Karpas-422 (cell line): Measurements from ENCODE around the gene SPRR2E. TPM values are rescaled to one million over a fixed set of nuclear protein-coding genes. Genes with fewer than 3 reads are reported as not detected.
"Not testable (repeated sequence)": the region's sequence is repeated elsewhere in the genome, so short reads cannot be mapped to it uniquely, and the experiment has no call there.

Experiments
- DNase-seq: peaks from one replicate; pipeline ENCODE4 v3.0.0-alpha.2; 2015
- H2AFZ ChIP-seq: fragments of 200-600 bp; sonication (generic); 2 replicates; pipeline ENCODE4 v1.6.1; 2014; ENCODE audit warnings: antibody characterized with exemption, low read length, mixed read lengths
- H3K27ac ChIP-seq: fragments of 200-600 bp; sonication (generic); 2 replicates; pipeline ENCODE4 v1.5.1; 2014; ENCODE audit warnings: mild to moderate bottlenecking, low read length, moderate library complexity
- H3K27me3 ChIP-seq: fragments of 200-600 bp; sonication (generic); 2 replicates; pipeline ENCODE4 v1.6.1; 2014; ENCODE audit warnings: low read length, mixed read lengths
- H3K36me3 ChIP-seq: fragments of 200-600 bp; sonication (generic); 2 replicates; pipeline ENCODE4 v1.6.1; 2014; ENCODE audit warnings: low read length, mixed read lengths; ENCODE audit not compliant: insufficient read depth
- H3K4me1 ChIP-seq: fragments of 200-600 bp; sonication (generic); 2 replicates; pipeline ENCODE4 v1.6.1; 2014; ENCODE audit warnings: mild to moderate bottlenecking, low read length, mixed read lengths
- H3K4me2 ChIP-seq: fragments of 200-600 bp; sonication (generic); 2 replicates; pipeline ENCODE4 v1.6.1; 2014; ENCODE audit warnings: low read length, low read depth, mild to moderate bottlenecking; ENCODE audit not compliant: poor library complexity, severe bottlenecking
- H3K4me3 ChIP-seq: fragments of 200-600 bp; sonication (generic); 2 replicates; pipeline ENCODE4 v1.5.1; 2014; ENCODE audit warnings: mild to moderate bottlenecking, antibody characterized with exemption, low read length, mixed read lengths
- H3K79me2 ChIP-seq: fragments of 200-600 bp; sonication (generic); 2 replicates; pipeline ENCODE4 v1.6.1; 2014; ENCODE audit warnings: mild to moderate bottlenecking, low read length, mixed read lengths
- H3K9ac ChIP-seq: fragments of 200-600 bp; sonication (generic); 2 replicates; pipeline ENCODE4 v1.6.0; 2014; ENCODE audit warnings: low read length
- H3K9me2 ChIP-seq: fragments of 200-600 bp; sonication (generic), shearing (Covaris generic); replicated peaks from 2 replicates; pipeline ENCODE4 v1.6.0; 2014; ENCODE audit warnings: mild to moderate bottlenecking, low read length, moderate library complexity; ENCODE audit not compliant: insufficient read depth
- H3K9me3 ChIP-seq: fragments of 300-700, 200-600 bp; sonication (generic); 2 replicates; pipeline ENCODE4 v1.6.1; 2014; ENCODE audit warnings: low read length, mixed read lengths
- H4K20me1 ChIP-seq: fragments of 200-600 bp; sonication (generic); 2 replicates; pipeline ENCODE4 v1.6.1; 2014; ENCODE audit warnings: mild to moderate bottlenecking, antibody characterized with exemption, low read length, low read depth; ENCODE audit not compliant: insufficient read depth
- small RNA-seq: library from RNA; depleted of rRNA; stranded (forward); fragments of <200 nt; gene quantifications from one replicate; pipeline ENCODE3, GENCODE V24; 2014
- total RNA-seq: library from RNA; depleted of rRNA; stranded (reverse); fragments of >200 nt; shearing (Covaris generic); gene quantifications from 2 replicates; pipeline ENCODE4 v1.2.3, GENCODE V29; 2014; ENCODE audit warnings: low replicate concordance; rRNA removed

SPRR2E gene
- total RNA-seq, 1 experiment from 2014 or later: not detected

- Histone ChIP-seq H3K9me3 (no peaks in the 10 kb centered on the region), H3K4me2 (peak within 1 kb of the TSS; percentile 26), H3K9ac (no peak within 1 kb of the TSS), H3K4me1 (peaks cover 11% of the 10 kb centered on the region), H2AFZ (no peak within 1 kb of the TSS), H3K27ac (no peak within 1 kb of the TSS), H3K27me3 (no peaks in the 10 kb centered on the region), H3K9me2 (no peaks in the 10 kb centered on the region), H4K20me1 (no peaks in the 10 kb centered on the region), H3K4me3 (no peak within 1 kb of the TSS), H3K36me3 (no peaks in the 10 kb centered on the region), H3K79me2 (no peaks in the 10 kb centered on the region)
- no peak for DNase-seq
Observed at GRCh38 chr1:153057375-153057774, 37.0 kb downstream of the SPRR2E start, which contains the start of gene SPRR2A. TSS of gene SPRR2A (minus strand) at chr1:153057512. CDS start at chr1:153056735, 777 bp downstream.

GRCh38 chr1:153056111-153056510 lies 38.2 kb downstream of the SPRR2E start:
- H3K4me1 ChIP-seq: peaks cover 11% of the 10 kb centered on the region
- not testable (repeated sequence) for H3K9me2 ChIP-seq, H3K27ac ChIP-seq, DNase-seq, H3K27me3 ChIP-seq, H2AFZ ChIP-seq, H3K9ac ChIP-seq, H3K4me2 ChIP-seq, H3K36me3 ChIP-seq, H3K9me3 ChIP-seq, H3K4me3 ChIP-seq, H3K79me2 ChIP-seq, H4K20me1 ChIP-seq

- no peak overlapping the region for H2AFZ ChIP-seq
- H3K9ac ChIP-seq: no peak overlapping the region
- no peaks in the 10 kb centered on the region for H3K4me1 ChIP-seq
- H3K4me2 ChIP-seq: no peak overlapping the region
- DNase-seq: no peak
- no peak overlapping the region for H3K27ac ChIP-seq
- no peaks in the 10 kb centered on the region for H3K36me3 ChIP-seq
- H4K20me1 ChIP-seq: no peaks in the 10 kb centered on the region
- no peaks in the 10 kb centered on the region for H3K79me2 ChIP-seq
- no peak overlapping the region for H3K4me3 ChIP-seq
- no peaks in the 10 kb centered on the region for H3K9me2 ChIP-seq
- H3K27me3 ChIP-seq: no peaks in the 10 kb centered on the region
- H3K9me3 ChIP-seq: no peaks in the 10 kb centered on the region
Observed at GRCh38 chr1:153049211-153049610, 45.1 kb downstream of the SPRR2E start.

Small RNA genes lying within 50 kb of the gene (small RNA-seq; reads per million reads assigned to genes)
- not detected for gene SPRR2C

Other genes with a start within 250 kb of the SPRR2E start
- not detected in 2 replicates for gene LCE7A, start 234.5 kb downstream of the SPRR2E start, total RNA-seq
- gene SMCP, start 216.2 kb downstream of the SPRR2E start, total RNA-seq: not detected in 2 replicates
- not detected in 2 replicates for gene IVL, start 186.0 kb downstream of the SPRR2E start, total RNA-seq
- not detected in 2 replicates for gene SPRR5, start 147.3 kb downstream of the SPRR2E start, total RNA-seq
- gene SPRR4, start 123.9 kb downstream of the SPRR2E start, total RNA-seq: not detected in 2 replicates
- not detected in 2 replicates for gene SPRR1A, start 110.4 kb downstream of the SPRR2E start, total RNA-seq
- not detected in 2 replicates for gene SPRR3, start 92.8 kb downstream of the SPRR2E start, total RNA-seq
- gene SPRR1B, start 63.3 kb downstream of the SPRR2E start, total RNA-seq: not detected in 2 replicates
- not detected in 2 replicates for gene SPRR2D, start 53.4 kb downstream of the SPRR2E start, total RNA-seq
- gene SPRR2A, start 37.0 kb downstream of the SPRR2E start, total RNA-seq: not detected in 2 replicates
- gene SPRR2B, start 22.9 kb downstream of the SPRR2E start, total RNA-seq: not detected in 2 replicates
- gene SPRR2F, start 19.0 kb upstream of the SPRR2E start, total RNA-seq: not detected in 2 replicates
- gene SPRR2G, start 56.4 kb upstream of the SPRR2E start, total RNA-seq: not detected in 2 replicates
- gene LELP1, start 108.9 kb upstream of the SPRR2E start, total RNA-seq: not detected in 2 replicates
- not detected in 2 replicates for gene PRR9, start 123.1 kb upstream of the SPRR2E start, total RNA-seq
- gene LORICRIN, start 165.2 kb upstream of the SPRR2E start, total RNA-seq: not detected in 2 replicates
- not detected in 2 replicates for gene PGLYRP3, start 218.4 kb upstream of the SPRR2E start, total RNA-seq